NCI-H82 treated with DMSO at 0.1 percent for 48 hours (cell line): ENCODE results near the gene CAMTA1.

ENCODE experiments used
- DNase-seq: peaks from one replicate; lab custom pipeline; 2025; ENCODE audit not compliant: unreplicated experiment; lab: John Stamatoyannopoulos, UW

The CAMTA1 gene

GRCh38 chr1:7497107-7497637 lies 711.9 kb downstream of the CAMTA1 start:
- no peak for DNase-seq

GRCh38 chr1:7500381-7501083 lies 715.3 kb downstream of the CAMTA1 start:
- no peak for DNase-seq

GRCh38 chr1:7501084-7501491 lies 715.8 kb downstream of the CAMTA1 start:
- no peak for DNase-seq

GRCh38 chr1:7501723-7502603 lies 716.7 kb downstream of the CAMTA1 start:
- DNase-seq = no peak

GRCh38 chr1:7503691-7504437 lies 718.6 kb downstream of the CAMTA1 start:
- no peak for DNase-seq

- no peak for DNase-seq
These were observed 719.1 kb downstream of the CAMTA1 start for GRCh38 chr1:7504438-7504720.

- DNase-seq = no peak
These were observed 720.0 kb downstream of the CAMTA1 start for GRCh38 chr1:7505094-7505770.

GRCh38 chr1:7505771-7506453 lies 720.7 kb downstream of the CAMTA1 start:
- DNase-seq = no peak

- no peak for DNase-seq
These were observed 721.4 kb downstream of the CAMTA1 start for GRCh38 chr1:7506454-7507284.

- DNase-seq = no peak
These were observed 722.2 kb downstream of the CAMTA1 start for GRCh38 chr1:7507285-7508019.

GRCh38 chr1:7508052-7508933 lies 723.0 kb downstream of the CAMTA1 start:
- no peak for DNase-seq

GRCh38 chr1:7508934-7509519 lies 723.8 kb downstream of the CAMTA1 start:
- DNase-seq = no peak

- no peak for DNase-seq
These were observed 724.3 kb downstream of the CAMTA1 start for GRCh38 chr1:7509598-7509997.

GRCh38 chr1:7510389-7510931 lies 725.2 kb downstream of the CAMTA1 start:
- DNase-seq = no peak

- no peak for DNase-seq
These were observed 726.1 kb downstream of the CAMTA1 start for GRCh38 chr1:7511381-7511780.

- DNase-seq = no peak
These were observed 727.8 kb downstream of the CAMTA1 start for GRCh38 chr1:7513081-7513480.

- no peak for DNase-seq
These were observed 729.9 kb downstream of the CAMTA1 start for GRCh38 chr1:7515175-7515574.
